Caki2 (cell line): ENCODE results near the gene STARD6. TPM values are rescaled to one million over a fixed set of nuclear protein-coding genes. Genes with fewer than 3 reads are reported as not detected.

ENCODE experiments used
- DNase-seq: peaks from one replicate; pipeline ENCODE4 v3.0.0-alpha.2; 2015; ENCODE audit warnings: low read depth
- in situ Hi-C: cut with HindIII; loops from 2 replicates; pipeline ENCODE4 v1.10.0; 2016; ENCODE audit warnings: low sequenced_read_pairs, low pct_unique_long_range_greater_than_20kb, mixed read lengths
- total RNA-seq: library from RNA; depleted of rRNA; stranded (reverse); fragments of >200 nt; shearing (Covaris generic); gene quantifications from 2 replicates; pipeline ENCODE4 v1.2.3, GENCODE V29; 2014; ENCODE audit warnings: low replicate concordance; rRNA removed

The STARD6 gene
- total RNA-seq, 1 experiment from 2014 or later: not detected

GRCh38 chr18:54280220-54280569 lies 77.5 kb downstream of the STARD6 start:
- in situ Hi-C loops: no loop called here
- no peak for DNase-seq

GRCh38 chr18:54279477-54280219 lies 78.0 kb downstream of the STARD6 start:
- in situ Hi-C loops: no loop called here
- peak; percentile 87 for DNase-seq

- in situ Hi-C loops: no loop called here
- no peak for DNase-seq
Observed at GRCh38 chr18:54278615-54279014, 79.0 kb downstream of the STARD6 start.

GRCh38 chr18:54277899-54278298 lies 79.8 kb downstream of the STARD6 start:
- DNase-seq: no peak
- in situ Hi-C loops: no loop called here

Other genes starting within 250 kb of the STARD6 start
- gene MBD2, start 133.2 kb downstream of the STARD6 start, total RNA-seq: 19.5 and 24.1 TPM in 2 replicates
- gene POLI, start 88.3 kb downstream of the STARD6 start, total RNA-seq: 6.1 and 10.1 TPM in 2 replicates
- 5.6 and 23.0 TPM in 2 replicates for gene C18orf54, start within 50 bp of the STARD6 start, total RNA-seq
- not detected in 2 replicates for gene DYNAP, start 233.4 kb upstream of the STARD6 start, total RNA-seq